ENCODE measurements around the gene NIF3L1.

- TF ChIP-seq POLR2AphosphoS5 (IDR thresholded peaks at IDR 0.05) (no peak), POLR2A (IDR thresholded peaks at IDR 0.05) (no peak), EP300 (IDR thresholded peaks at IDR 0.05) (no peak)
- TF ChIP-seq, protein P1, sequence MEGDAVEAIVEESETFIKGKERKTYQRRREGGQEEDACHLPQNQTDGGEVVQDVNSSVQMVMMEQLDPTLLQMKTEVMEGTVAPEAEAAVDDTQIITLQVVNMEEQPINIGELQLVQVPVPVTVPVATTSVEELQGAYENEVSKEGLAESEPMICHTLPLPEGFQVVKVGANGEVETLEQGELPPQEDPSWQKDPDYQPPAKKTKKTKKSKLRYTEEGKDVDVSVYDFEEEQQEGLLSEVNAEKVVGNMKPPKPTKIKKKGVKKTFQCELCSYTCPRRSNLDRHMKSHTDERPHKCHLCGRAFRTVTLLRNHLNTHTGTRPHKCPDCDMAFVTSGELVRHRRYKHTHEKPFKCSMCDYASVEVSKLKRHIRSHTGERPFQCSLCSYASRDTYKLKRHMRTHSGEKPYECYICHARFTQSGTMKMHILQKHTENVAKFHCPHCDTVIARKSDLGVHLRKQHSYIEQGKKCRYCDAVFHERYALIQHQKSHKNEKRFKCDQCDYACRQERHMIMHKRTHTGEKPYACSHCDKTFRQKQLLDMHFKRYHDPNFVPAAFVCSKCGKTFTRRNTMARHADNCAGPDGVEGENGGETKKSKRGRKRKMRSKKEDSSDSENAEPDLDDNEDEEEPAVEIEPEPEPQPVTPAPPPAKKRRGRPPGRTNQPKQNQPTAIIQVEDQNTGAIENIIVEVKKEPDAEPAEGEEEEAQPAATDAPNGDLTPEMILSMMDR (IDR thresholded peaks at IDR 0.05), result no peak
Measured at GRCh38 chr2:200852605-200853004, 36.6 kb upstream of the NIF3L1 start.
